Type B pancreatic cell (in vitro differentiated cells): ENCODE results near the gene KCNK2. TPM values are rescaled to one million over a fixed set of nuclear protein-coding genes. Genes with fewer than 3 reads are reported as not detected.

Experiments
- DNase-seq: peaks from one replicate; pipeline ENCODE4 v3.0.0; 2021; ENCODE audit warnings: mixed read lengths; ENCODE audit not compliant: unreplicated experiment; ENCODE audit errors: extremely low spot score
- H3K27ac Mint-ChIP-seq: 2 replicates; pipeline ENCODE4 v1.8.0; 2021; ENCODE audit warnings: mild to moderate bottlenecking, mixed read lengths
- H3K27me3 Mint-ChIP-seq: 2 replicates; pipeline ENCODE4 v1.8.0; 2021; ENCODE audit warnings: mixed read lengths
- H3K36me3 Mint-ChIP-seq: 2 replicates; pipeline ENCODE4 v1.8.0; 2021; ENCODE audit warnings: mixed read lengths
- H3K4me1 Mint-ChIP-seq: one replicate; pipeline ENCODE4 v1.8.0; 2021; ENCODE audit warnings: mixed read lengths; ENCODE audit not compliant: unreplicated experiment
- H3K4me3 Mint-ChIP-seq: 2 replicates; pipeline ENCODE4 v1.8.0; 2021; ENCODE audit warnings: mild to moderate bottlenecking, mixed read lengths
- H3K9me3 Mint-ChIP-seq: 2 replicates; pipeline ENCODE4 v1.8.0; 2021; ENCODE audit warnings: mixed read lengths
- CTCF ChIP-seq: fragments of 200-600 bp; sonication (generic); conservative IDR thresholded peaks from 2 replicates; pipeline ENCODE4 v1.5.0; 2021; ENCODE audit warnings: antibody characterized with exemption, mild to moderate bottlenecking
- total RNA-seq: library from RNA; stranded (reverse); gene quantifications from 2 replicates; pipeline ENCODE4 v1.2.1, GENCODE V29; 2021; ENCODE audit warnings: low replicate concordance

The KCNK2 gene
- total RNA-seq, 1 donor from 2014 or later = 7.1 TPM

DNA sequence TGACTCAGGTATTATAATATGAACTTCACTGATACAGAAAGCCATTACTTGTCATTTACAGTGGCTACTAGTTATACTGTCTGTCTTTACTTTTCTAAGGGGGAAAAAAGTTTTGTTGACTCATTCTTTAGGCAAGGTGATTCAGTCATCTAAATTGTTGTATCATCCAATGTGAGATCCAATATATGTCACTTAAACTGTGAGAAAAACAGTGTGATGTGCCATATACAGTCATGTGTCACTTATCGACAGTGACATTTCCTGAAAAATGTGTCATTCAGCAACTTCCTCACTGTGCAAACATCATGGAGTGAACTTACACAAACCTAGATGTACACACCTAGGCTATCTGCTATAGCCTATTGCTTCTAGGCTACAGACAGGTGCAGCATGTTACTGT lies 57.6 kb downstream of the KCNK2 start:
- DNase-seq = no peak
- H3K9me3 Mint-ChIP-seq = peaks cover 10% of the 10 kb centered on the region
- H3K4me3 Mint-ChIP-seq = no peak overlapping the region
- TF ChIP-seq CTCF = no peak
- H3K27ac Mint-ChIP-seq = no peak overlapping the region
- no peaks in the 10 kb centered on the region for H3K36me3 Mint-ChIP-seq
- no peaks in the 10 kb centered on the region for H3K4me1 Mint-ChIP-seq
- no peaks in the 10 kb centered on the region for H3K27me3 Mint-ChIP-seq

DNA sequence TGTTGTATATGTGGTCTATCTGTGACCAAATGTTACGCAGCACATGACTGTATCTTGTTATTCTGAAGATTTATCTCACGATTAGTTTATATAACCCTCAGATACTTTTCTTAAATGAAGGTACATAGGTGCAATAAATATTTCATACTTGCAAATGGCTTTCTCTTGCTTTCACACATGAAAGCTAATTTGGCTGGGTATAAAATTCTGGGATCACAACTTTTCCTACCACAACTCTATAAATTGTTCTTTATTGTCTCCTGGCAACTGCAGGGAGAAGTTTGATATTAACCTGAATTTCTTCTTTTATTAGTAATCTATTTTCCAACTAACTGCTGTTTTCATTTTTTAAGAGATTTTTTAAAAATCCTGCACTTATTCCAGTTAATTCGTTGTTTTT lies 58.9 kb downstream of the KCNK2 start:
- no peak for DNase-seq
- peaks cover 10% of the 10 kb centered on the region for H3K9me3 Mint-ChIP-seq
- no peak overlapping the region for H3K27ac Mint-ChIP-seq
- TF ChIP-seq CTCF = no peak
- no peaks in the 10 kb centered on the region for H3K27me3 Mint-ChIP-seq
- H3K4me3 Mint-ChIP-seq = no peak overlapping the region
- H3K4me1 Mint-ChIP-seq = no peaks in the 10 kb centered on the region
- H3K36me3 Mint-ChIP-seq = no peaks in the 10 kb centered on the region

DNA sequence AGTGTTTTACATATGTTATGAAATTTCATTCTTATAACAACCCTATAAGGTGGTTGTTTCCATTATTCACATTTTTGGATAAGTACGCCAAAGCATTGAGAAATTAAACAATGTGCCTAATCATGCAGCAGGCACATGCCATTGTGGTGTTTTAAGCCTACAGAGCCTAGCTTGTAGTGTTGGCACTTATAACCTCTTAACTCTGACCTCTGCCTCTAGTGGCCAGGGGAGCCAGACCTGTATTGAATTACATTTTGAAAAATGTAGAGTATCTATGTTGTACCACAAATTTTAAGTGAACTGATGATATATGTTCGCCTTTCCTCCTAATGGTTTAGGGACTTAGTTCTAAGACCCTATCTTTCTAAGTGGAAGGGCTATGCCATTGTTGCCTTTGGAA lies 61.0 kb downstream of the KCNK2 start:
- Mint-ChIP-seq H3K9me3 (peaks cover 10% of the 10 kb centered on the region), H3K36me3 (no peaks in the 10 kb centered on the region), H3K4me1 (no peaks in the 10 kb centered on the region), H3K4me3 (no peak overlapping the region), H3K27ac (no peak overlapping the region), H3K27me3 (no peaks in the 10 kb centered on the region)
- no peak for DNase-seq
- no peak for TF ChIP-seq CTCF

DNA sequence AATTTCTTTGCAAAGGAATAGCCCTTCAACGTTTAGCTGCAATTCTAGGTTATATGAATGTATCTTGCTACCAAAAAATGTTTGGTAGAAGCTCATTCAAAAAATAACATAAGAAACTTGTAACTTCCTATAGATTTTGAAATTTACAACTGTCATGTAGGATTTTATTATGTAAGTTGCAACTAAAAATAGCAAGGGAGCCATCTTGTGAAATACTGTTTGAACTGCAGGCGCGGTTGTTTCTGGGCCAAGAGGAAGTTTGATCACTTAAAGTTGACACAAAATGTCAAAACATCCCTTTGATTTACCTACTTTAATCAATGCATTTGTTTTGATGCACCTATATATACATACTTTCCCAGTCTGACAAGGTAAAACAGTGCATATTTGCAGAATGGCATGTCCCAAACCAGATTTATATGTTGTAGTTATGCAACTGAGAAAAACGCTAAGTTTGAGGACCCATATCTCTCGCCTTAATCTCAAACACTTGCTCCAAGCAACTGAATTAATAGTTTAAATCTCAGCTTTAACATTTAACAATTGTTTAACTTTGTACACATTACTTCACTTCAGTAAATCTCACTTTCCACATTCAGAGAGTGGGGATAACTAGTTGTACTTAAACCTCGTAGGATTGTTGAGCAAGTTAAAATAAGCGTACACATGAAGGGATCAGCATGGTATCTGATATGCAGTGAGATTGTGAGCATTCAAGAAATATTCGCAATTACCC lies 63.9 kb downstream of the KCNK2 start:
- Mint-ChIP-seq H3K36me3 (no peaks in the 10 kb centered on the region), H3K27me3 (no peaks in the 10 kb centered on the region), H3K4me3 (no peak overlapping the region), H3K9me3 (peaks cover 10% of the 10 kb centered on the region), H3K27ac (no peak overlapping the region), H3K4me1 (no peaks in the 10 kb centered on the region)
- no peak for DNase-seq
- TF ChIP-seq CTCF = peak; percentile 76

- no peak overlapping the region for H3K4me3 Mint-ChIP-seq
- no peak overlapping the region for H3K27ac Mint-ChIP-seq
- TF ChIP-seq CTCF = no peak
- no peak for DNase-seq
- no peaks in the 10 kb centered on the region for H3K27me3 Mint-ChIP-seq
- H3K9me3 Mint-ChIP-seq = peaks cover 7% of the 10 kb centered on the region
- no peaks in the 10 kb centered on the region for H3K4me1 Mint-ChIP-seq
- H3K36me3 Mint-ChIP-seq = no peaks in the 10 kb centered on the region
Observed at GRCh38 chr1:215147024-215147423, 64.5 kb downstream of the KCNK2 start.
